Stimulated activated CD8-positive, alpha-beta memory T cell treated with anti-CD3 and anti-CD28 coated beads, Interleukin-15, amount 100 ng/mL, for 4 hours (primary cell): ENCODE data around the gene MDFIC.

Experiments
- DNase-seq, 2 donors: peaks; one replicate each; pipeline ENCODE4 v3.0.0-alpha.2; 2020; ENCODE audit warnings: low read depth in 2 of 2

The MDFIC gene

GRCh38 chr7:114952296-114952695 lies 30.4 kb downstream of the MDFIC start:
- DNase-seq = no peak

GRCh38 chr7:114953724-114954123 lies 31.8 kb downstream of the MDFIC start:
- no peak for DNase-seq

- DNase-seq = no peak
Observed at GRCh38 chr7:114956702-114957101, 34.8 kb downstream of the MDFIC start.

- no peak for DNase-seq
Observed at GRCh38 chr7:114957444-114957843, 35.5 kb downstream of the MDFIC start.

- no peak for DNase-seq
Observed at GRCh38 chr7:114959931-114960330, 38.0 kb downstream of the MDFIC start.

DNA sequence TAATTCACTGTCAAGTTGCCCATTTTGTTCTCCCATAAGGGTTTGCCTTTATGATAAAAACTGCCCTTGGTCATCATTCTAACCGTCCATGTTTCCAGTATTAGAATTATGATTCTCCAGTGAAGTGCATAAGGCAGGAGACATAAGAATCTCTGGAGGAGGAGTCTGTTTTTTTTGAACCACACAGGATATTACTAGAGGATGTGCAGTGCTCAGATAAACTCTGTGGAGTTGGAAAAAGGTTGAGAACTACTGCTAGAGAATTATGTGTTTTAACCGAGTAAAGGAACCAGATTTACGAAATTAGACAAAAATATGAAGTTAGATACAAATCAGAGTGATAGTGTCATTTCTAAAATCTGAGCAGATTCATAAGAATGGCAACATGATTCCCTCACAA lies 40.5 kb downstream of the MDFIC start:
- no peak for DNase-seq

GRCh38 chr7:114966156-114966555 lies 44.3 kb downstream of the MDFIC start:
- DNase-seq = no peak

DNA sequence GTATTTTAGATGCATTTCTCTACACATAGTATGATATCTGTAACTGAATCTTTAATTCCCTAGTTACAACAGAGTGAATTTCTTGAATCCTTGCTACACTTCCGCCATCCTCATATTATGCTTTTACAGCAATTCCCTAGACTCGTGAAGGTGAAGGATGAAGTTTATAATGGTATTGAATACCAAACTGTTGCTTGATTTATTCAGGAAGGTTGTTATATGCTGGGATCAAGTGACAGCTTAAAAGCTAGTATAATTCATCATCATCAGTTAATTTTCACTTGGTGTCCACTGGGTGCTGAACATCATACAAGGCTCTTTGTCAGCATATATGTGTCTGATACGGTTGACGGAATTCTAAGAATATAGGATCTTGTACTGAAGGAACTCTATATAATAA lies 47.2 kb downstream of the MDFIC start:
- no peak for DNase-seq

DNA sequence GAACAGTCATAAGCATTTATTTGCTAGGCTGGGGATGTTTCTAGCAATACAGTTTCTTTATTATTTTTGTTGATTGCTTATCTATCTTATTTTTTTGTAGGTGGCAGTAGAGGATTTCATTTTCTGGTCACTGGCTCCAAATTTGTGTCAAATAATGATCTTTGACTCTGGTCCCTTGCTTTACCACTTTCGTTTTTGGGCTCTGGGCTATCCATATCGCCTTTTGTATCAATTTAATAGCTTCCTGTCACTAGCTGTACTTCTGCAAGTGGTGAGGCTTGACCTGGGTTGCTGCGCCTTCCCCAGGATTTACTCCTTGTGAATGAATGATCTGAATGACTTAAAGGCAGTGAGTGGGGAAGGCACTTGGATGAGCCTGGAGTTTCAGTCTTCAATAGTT lies 48.4 kb downstream of the MDFIC start:
- DNase-seq = no peak

DNA sequence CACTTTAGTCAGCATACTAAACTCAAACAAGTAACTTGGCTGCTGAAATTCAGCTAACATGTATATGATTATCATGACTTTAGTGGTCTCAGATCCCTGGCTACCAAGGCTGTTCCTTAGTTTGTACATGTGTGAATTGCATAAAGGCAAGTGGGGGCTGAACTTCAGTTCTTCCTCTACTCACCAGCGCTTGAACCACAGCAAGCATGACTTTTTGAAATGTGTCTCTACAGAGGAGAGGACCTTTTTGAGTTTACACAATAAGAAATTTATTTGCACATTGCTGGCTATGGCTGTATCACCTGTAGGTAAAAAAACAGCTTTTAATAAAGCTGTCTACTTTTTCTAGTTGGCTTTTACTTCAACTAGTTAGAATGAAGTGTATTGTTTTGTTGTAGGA lies 48.8 kb downstream of the MDFIC start:
- DNase-seq = no peak

DNA sequence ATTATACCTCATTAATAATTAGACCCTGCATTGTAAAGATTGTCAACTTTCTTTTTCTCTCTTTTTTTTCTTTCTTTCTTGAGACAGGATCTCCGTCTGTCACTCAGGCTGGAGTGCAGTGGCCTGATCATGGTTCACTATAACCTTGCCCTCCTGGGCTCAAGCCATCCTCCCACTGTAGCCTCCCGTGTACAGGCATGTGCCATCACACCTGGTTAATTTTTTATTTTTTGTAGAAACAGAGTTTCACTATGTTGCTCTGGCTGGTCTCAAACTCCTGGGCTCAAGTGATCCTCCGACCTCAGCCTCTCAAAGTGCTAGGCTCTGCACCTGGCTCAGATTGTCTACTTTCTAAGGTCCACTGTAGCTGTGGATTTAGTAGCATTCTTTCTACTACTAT lies 50.7 kb downstream of the MDFIC start:
- DNase-seq = no peak

DNA sequence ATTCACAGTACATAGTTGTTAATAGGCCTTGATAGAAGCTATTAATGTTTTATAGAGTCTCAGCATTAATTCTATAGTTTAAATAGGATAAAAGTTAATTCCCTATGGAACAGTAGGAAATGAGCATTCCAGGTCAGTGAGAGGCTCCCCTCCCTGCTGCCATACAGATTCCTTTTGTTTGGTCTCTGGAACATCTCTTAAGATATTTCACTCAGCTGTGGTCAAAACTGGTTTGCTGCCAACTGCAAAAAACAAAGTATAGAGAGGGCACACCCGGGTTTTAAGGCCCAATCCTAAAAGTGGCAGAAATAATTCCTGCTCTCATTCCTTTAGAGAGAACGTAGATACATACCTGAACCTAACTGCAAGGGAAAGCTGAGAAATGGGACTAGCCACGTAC lies 51.3 kb downstream of the MDFIC start:
- no peak for DNase-seq

DNA sequence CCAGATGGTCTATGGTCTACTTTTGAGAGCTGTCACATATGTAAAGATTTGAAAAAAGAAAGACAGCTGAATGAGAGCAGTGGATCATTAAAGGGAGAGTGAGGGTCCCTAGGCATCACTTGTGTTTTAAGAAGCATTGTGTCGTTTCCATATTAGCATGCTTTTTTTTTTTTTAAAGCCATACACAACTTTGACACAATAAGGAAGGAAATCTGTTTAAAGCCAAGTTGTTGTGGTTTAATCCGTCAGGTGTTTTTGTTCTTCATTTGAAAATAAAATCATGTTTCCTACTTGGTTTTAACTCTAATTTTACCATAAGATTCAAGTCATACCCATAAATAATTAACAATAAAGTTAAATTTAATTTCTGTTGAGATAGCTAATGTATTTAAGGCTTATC lies 53.5 kb downstream of the MDFIC start:
- no peak for DNase-seq

DNA sequence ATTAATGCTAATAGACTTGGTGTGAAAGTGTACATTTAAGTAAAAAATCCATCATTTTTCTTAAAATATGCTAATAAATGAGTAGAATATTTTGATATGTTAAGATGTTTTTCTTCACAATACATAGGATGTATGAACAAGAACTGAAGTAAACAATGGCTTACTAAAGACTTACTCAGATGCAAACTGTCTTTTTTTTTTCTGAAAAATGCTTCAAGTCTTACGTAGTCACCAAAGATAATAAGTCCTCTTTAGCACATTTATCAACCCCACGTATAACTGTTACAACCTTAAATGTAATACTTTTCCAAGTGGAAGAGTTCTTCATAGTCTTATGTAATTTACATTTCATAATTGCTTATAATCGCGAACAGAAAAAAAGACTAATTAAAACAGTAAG lies 54.8 kb downstream of the MDFIC start:
- no peak for DNase-seq

DNA sequence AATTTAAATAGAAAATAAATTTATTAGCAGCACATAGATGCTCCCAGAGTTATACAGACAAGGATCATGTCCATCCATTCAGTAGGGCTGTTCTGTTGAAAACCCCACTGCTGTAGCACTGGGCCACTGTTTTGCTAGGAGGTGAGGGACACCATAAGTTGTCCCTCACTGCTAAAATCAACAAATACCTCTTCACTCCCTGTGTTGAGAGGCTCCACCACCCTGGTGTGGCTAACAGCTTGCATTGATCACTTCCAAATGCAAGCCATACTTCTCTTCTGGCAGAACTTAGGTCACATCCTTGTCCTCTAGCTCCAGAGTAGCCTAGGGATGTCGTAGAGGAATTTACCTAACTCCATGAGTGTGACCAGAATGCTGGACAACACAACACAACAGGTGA lies 55.4 kb downstream of the MDFIC start:
- DNase-seq = no peak

GRCh38 chr7:114979388-114979787 lies 57.5 kb downstream of the MDFIC start:
- no peak for DNase-seq

- DNase-seq = no peak
Observed at GRCh38 chr7:114979803-114980507, 58.1 kb downstream of the MDFIC start.

- no peak for DNase-seq
Observed at GRCh38 chr7:114981323-114981722, 59.4 kb downstream of the MDFIC start.

DNA sequence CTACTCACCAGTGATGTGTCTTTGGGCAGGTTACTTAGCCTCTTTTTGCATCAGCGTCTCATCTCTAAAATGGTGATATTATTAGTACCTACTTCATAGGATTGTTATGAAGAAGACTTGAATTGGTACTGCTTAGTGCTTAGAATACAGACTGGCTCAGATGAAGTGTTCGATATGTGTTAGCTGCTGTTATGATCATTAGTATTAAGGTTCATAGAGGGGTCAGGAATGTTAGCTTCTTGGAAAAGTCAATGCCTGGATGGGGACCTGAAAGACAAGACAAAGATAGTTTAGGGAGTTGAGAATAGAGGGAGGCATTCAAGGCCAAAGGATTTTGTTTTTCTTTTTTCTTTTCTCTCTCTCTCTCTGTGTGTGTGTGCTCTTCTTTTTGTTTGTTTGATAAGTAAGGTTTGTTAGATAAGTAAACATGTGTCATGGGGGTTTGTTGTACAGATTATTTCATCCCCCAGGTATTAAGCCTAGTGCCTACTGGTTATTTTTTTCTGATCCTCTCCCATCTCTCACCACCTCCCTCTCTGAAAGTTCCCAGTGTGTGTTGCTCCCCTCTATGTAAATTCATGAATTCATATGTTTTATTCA lies 63.3 kb downstream of the MDFIC start:
- DNase-seq = no peak

DNA sequence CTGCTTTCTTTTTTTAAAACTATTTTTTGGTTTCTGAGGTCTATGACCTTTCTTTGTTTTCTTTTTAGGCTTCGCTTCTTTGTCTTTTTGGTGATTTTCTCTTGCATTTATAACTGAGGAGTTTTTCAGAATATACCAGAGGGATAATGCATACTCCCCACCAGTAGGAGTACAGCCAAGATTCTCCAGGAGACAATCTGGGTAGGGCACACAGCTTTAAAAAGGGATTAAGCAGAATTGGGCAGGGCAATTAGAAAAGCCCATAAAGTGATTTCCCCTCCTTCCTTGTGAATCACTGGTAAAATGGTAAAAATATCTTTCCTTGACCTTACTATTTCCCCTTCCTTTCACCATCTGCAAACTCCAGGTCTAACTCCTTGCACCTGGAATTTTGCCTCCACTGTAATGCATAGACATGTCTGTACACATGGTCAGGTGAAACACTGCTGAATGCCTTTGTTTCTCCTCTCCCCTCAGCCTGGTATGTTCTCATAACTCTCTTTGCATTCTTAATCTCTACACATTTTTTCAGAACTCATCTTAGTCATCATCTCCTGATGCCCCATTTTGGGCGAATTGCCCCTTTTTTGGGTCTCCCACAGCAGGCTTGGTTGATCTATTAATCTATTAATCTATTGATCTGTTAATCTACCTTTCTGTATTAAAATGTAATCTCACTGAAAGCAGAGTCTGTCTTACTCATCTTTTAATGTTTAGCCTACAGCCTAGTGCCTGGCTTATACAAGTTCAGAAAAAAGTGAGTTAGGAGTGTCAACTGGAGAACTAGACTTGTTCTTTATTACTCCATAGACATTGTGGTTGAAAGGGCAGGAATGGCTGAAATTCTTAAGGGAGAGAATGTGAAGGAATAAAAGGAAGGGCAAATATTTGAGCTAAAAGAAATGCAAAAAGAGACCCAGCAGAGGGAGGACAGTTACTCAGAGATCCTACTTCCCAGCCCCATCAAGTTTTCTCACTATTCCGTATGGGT lies 64.6 kb downstream of the MDFIC start:
- no peak for DNase-seq

GRCh38 chr7:114988026-114988425 lies 66.1 kb downstream of the MDFIC start:
- DNase-seq = no peak

GRCh38 chr7:114988755-114989375 lies 67.0 kb downstream of the MDFIC start:
- no peak for DNase-seq
